ENCODE results near the gene CARS1.

- TF ChIP-seq CTCF (conservative IDR thresholded peaks at IDR 0.05; ENCODE audit: low read depth in 2 of 2) = no peak
- TF ChIP-seq, protein P1, sequence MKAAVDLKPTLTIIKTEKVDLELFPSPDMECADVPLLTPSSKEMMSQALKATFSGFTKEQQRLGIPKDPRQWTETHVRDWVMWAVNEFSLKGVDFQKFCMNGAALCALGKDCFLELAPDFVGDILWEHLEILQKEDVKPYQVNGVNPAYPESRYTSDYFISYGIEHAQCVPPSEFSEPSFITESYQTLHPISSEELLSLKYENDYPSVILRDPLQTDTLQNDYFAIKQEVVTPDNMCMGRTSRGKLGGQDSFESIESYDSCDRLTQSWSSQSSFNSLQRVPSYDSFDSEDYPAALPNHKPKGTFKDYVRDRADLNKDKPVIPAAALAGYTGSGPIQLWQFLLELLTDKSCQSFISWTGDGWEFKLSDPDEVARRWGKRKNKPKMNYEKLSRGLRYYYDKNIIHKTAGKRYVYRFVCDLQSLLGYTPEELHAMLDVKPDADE (IDR thresholded peaks at IDR 0.05) = no peak
- TF ChIP-seq EZH2phosphoT487 (IDR thresholded peaks at IDR 0.05; ENCODE audit: unreplicated experiment) = no peak
These were observed 39.8 kb upstream of the CARS1 start for GRCh38 chr11:3096909-3097530.

Measured in GM23338 (cell line).